Mucosa of stomach (tissue), 1 donor: Measurements from ENCODE around the gene PCNX1.
"Not testable (repeated sequence)": the region's sequence is repeated elsewhere in the genome, so short reads cannot be mapped to it uniquely, and the experiment has no call there.

ENCODE experiments used
- H3K27me3 ChIP-seq: one replicate; pipeline ENCODE4 v1.7.0; 2013; ENCODE audit warnings: mild to moderate bottlenecking, low read length; ENCODE audit not compliant: control insufficient read depth, insufficient read depth
- H3K36me3 ChIP-seq: one replicate; pipeline ENCODE4 v1.7.0; 2013; ENCODE audit warnings: low read length; ENCODE audit not compliant: control insufficient read depth, insufficient read depth
- H3K4me1 ChIP-seq: one replicate; pipeline ENCODE4 v1.7.0; 2013; ENCODE audit warnings: mild to moderate bottlenecking, low read length; ENCODE audit not compliant: control insufficient read depth, insufficient read depth
- H3K4me3 ChIP-seq: one replicate; pipeline ENCODE4 v1.7.0; 2013; ENCODE audit warnings: low read length
- H3K9ac ChIP-seq: one replicate; pipeline ENCODE4 v1.7.0; 2013; ENCODE audit warnings: mild to moderate bottlenecking, low read length, moderate library complexity
- H3K9me3 ChIP-seq: one replicate; pipeline ENCODE4 v1.7.0; 2013; ENCODE audit warnings: mild to moderate bottlenecking, low read length, moderate library complexity; ENCODE audit not compliant: control insufficient read depth
- donor health status: Pancreatic carcinoma.

The PCNX1 gene

DNA sequence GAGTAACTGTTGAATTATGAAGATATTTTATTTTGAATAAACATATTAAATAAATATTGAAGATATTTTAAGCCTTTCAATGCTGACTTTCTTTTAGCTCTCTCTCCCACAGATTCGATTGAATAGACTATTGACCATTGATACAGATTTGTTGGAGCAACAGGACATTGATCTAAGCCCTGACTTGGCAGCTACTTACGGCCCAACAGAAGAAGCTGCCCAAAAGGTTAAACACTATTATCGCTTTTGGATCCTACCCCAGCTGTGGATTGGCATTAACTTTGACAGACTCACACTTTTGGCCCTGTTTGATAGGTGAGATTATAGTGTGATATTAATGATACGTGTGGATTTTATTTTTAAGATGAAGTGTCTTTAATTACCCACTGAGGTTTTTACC is 105.6 kb downstream of the PCNX1 start:
- Histone ChIP-seq H3K9ac (no peak overlapping the region), H3K4me3 (no peak overlapping the region), H3K27me3 (no peaks in the 10 kb centered on the region), H3K9me3 (no peaks in the 10 kb centered on the region), H3K4me1 (no peaks in the 10 kb centered on the region), H3K36me3 (no peaks in the 10 kb centered on the region)

GRCh38 chr14:71013551-71014192 is 106.4 kb downstream of the PCNX1 start:
- H3K9ac ChIP-seq, result no peak overlapping the region
- no peak overlapping the region for H3K4me3 ChIP-seq
- H3K4me1 ChIP-seq, result no peaks in the 10 kb centered on the region
- H3K9me3 ChIP-seq, result no peaks in the 10 kb centered on the region
- H3K27me3 ChIP-seq, result no peaks in the 10 kb centered on the region
- H3K36me3 ChIP-seq, result no peaks in the 10 kb centered on the region

GRCh38 chr14:71019917-71020316 is 112.7 kb downstream of the PCNX1 start:
- H3K4me3 ChIP-seq, H3K36me3 ChIP-seq: not testable (repeated sequence)

GRCh38 chr14:71021347-71022011 is 114.2 kb downstream of the PCNX1 start:
- Histone ChIP-seq H3K36me3 (no peaks in the 10 kb centered on the region), H3K9me3 (no peaks in the 10 kb centered on the region), H3K9ac (no peak overlapping the region), H3K27me3 (no peaks in the 10 kb centered on the region), H3K4me3 (no peak overlapping the region), H3K4me1 (no peaks in the 10 kb centered on the region)

More at GRCh38 chr14:71019917-71020316, 112.7 kb downstream of the PCNX1 start:
- not testable (repeated sequence) for H3K27me3 ChIP-seq, H3K4me1 ChIP-seq, H3K9ac ChIP-seq, H3K9me3 ChIP-seq

GRCh38 chr14:71022012-71022869 is 115.0 kb downstream of the PCNX1 start:
- Histone ChIP-seq H3K27me3 (no peaks in the 10 kb centered on the region), H3K4me1 (no peaks in the 10 kb centered on the region), H3K9ac (no peak overlapping the region), H3K9me3 (no peaks in the 10 kb centered on the region), H3K36me3 (no peaks in the 10 kb centered on the region), H3K4me3 (no peak overlapping the region)

- H3K4me1 ChIP-seq, result no peaks in the 10 kb centered on the region
- no peak overlapping the region for H3K9ac ChIP-seq
- no peaks in the 10 kb centered on the region for H3K27me3 ChIP-seq
- H3K4me3 ChIP-seq, result no peak overlapping the region
- no peaks in the 10 kb centered on the region for H3K9me3 ChIP-seq
- no peaks in the 10 kb centered on the region for H3K36me3 ChIP-seq
These were observed 115.7 kb downstream of the PCNX1 start for GRCh38 chr14:71022939-71023338.

GRCh38 chr14:71029236-71029781 is 122.0 kb downstream of the PCNX1 start:
- Histone ChIP-seq H3K9me3 (no peaks in the 10 kb centered on the region), H3K27me3 (no peaks in the 10 kb centered on the region), H3K4me3 (no peak overlapping the region), H3K9ac (no peak overlapping the region), H3K36me3 (no peaks in the 10 kb centered on the region), H3K4me1 (no peaks in the 10 kb centered on the region)

- Histone ChIP-seq H3K27me3 (no peaks in the 10 kb centered on the region), H3K9ac (no peak overlapping the region), H3K4me3 (no peak overlapping the region), H3K4me1 (no peaks in the 10 kb centered on the region), H3K9me3 (no peaks in the 10 kb centered on the region), H3K36me3 (no peaks in the 10 kb centered on the region)
These were observed 123.7 kb downstream of the PCNX1 start for GRCh38 chr14:71031000-71031399.

DNA sequence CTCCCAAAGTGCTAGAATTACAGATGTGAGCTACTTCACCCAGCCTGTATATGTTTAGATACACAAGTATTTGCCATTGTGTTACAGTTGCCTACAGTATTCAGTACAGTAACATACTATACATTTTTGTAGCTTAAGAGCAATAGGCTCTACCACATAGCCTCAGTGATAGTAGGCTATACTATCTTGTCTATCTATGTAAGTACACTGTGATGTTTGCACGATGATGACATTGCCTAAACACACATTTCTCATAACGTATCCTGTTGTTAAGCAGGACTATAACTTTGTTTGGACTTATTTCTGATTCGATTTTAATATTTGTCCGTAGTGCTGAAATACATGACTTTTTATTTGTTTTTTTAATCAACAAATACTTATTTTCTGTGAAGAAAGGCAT is 129.2 kb downstream of the PCNX1 start:
- no peaks in the 10 kb centered on the region for H3K4me1 ChIP-seq
- no peaks in the 10 kb centered on the region for H3K9me3 ChIP-seq
- H3K36me3 ChIP-seq, result no peaks in the 10 kb centered on the region
- H3K9ac ChIP-seq, result no peak overlapping the region
- H3K27me3 ChIP-seq, result no peaks in the 10 kb centered on the region
- H3K4me3 ChIP-seq, result no peak overlapping the region

DNA sequence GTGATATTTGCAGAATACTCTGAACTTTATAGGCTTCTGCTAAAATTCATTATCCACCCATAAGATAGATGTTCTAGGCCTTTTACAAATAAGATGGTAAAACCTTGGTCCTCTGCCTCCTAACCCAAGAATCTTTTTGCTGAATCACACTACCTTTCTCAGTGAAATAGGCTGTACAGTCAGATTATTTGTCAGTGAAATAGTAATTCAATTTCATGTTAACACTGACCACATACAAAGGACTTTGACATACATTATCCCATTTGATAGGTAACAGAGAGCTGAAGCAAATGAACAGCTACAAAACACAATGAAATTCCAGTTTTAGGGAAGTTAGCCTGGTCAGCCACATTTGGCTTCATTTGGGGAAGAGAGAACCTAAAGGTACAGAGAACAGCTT is 141.1 kb downstream of the PCNX1 start:
- H3K36me3 ChIP-seq, result no peaks in the 10 kb centered on the region
- H3K9ac ChIP-seq, result no peak overlapping the region
- H3K4me1 ChIP-seq, result no peaks in the 10 kb centered on the region
- no peak overlapping the region for H3K4me3 ChIP-seq
- H3K9me3 ChIP-seq, result no peaks in the 10 kb centered on the region
- H3K27me3 ChIP-seq, result no peaks in the 10 kb centered on the region

DNA sequence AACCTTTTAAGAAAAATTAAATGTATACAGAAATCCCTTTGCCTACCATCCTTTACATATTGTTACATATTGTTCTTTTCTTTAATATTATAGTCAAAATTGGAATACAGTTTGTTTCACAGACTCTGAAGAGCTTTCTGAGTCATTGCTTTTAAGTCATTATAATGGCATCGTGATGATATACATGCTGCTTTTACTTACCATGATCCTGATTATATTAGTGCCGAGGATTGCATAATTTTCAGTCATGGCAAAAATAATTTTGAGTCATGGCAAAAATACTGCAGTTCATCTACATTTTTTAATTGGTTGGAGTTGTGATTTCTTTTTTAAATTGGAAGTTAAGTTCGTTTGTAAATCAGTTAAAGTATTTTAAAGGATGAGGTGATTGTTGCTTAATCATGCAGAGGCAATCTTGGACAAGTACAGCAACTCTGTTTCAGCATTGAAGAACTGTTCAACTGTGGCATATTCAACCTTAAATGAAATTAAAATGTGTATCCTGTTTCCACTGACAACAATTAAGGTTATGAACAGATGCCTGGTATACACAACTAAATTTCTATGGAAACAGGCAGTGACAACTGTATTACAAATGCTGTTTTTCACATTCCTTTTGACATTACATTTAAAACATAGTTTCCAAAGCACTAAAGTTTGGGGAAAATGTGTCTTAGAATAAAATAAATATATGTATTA is 142.3 kb downstream of the PCNX1 start:
- H3K4me1 ChIP-seq, result no peaks in the 10 kb centered on the region
- H3K4me3 ChIP-seq, result no peak overlapping the region
- no peaks in the 10 kb centered on the region for H3K36me3 ChIP-seq
- no peaks in the 10 kb centered on the region for H3K27me3 ChIP-seq
- no peaks in the 10 kb centered on the region for H3K9me3 ChIP-seq
- H3K9ac ChIP-seq, result no peak overlapping the region
